ENCODE data around the gene WIPF3.

WIPF3 gene

DNA sequence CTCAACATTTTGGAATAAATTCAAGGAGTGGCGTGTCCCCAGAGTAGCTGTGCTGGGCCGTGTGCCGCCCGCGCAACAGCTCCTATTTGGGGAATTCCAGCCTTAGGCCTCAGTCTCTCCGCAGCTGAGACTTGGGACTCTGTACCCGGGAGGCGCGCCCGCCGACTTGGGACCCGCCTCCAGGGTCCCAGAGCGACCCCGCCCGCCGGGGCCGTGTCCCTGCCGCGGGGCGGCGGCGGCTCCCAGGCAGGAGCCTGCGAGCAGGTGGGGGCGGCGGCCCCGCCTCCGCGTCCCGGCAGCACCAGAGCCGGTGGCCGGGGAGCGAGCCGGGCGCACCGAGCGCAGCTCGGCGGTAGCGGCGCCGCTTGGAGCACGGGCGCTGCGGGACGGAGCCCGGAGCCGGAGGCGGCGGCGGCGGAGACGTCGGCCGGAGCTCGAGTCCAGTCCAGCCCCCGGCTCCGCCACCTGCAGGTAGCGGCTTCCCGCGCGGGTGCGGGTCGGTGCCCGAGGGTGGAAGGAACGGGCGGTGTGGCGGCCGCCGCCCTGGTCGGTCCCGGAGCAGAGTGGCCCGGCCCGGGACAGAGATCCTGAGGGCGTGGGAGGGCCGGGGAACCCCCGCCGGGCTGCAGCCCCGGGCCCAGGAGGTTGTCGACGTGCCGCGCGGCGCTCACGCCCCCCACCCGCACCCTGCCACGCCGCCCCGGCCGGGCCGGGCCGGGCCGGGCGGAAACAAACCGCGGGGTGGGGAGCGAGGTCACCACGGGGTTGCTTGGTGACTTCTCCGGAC, at the start of gene WIPF3:
WIPF3 (plus strand) TSS at position 301 of the 787 bp plus-strand sequence. CDS start 28,217 bp downstream, outside the sequence.
- DNase-seq, result no peak

DNA sequence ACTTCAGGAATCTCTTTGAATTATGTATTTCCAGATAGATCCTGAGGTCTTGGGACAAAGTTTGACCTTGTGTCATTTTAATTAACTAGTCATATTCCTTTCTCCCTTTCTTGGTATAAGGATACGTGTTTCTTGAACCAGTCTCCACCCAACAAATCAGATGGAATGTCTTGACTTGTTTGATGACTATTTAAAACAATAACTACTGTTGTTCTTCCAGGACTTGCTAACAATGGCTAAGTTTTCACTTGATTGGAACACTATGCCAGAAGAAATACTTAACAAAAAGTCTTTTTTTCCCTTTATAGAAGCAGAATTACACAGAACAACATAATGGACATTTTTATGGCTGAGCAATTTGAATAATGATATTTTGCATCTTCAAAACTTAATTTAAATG, 43.0 kb upstream of the WIPF3 start:
- no peak for DNase-seq

- no peak for DNase-seq
Measured at GRCh38 chr7:29764227-29764626, 42.1 kb upstream of the WIPF3 start.

- no peak for DNase-seq
Measured at GRCh38 chr7:29765490-29765889, 40.8 kb upstream of the WIPF3 start.

DNA sequence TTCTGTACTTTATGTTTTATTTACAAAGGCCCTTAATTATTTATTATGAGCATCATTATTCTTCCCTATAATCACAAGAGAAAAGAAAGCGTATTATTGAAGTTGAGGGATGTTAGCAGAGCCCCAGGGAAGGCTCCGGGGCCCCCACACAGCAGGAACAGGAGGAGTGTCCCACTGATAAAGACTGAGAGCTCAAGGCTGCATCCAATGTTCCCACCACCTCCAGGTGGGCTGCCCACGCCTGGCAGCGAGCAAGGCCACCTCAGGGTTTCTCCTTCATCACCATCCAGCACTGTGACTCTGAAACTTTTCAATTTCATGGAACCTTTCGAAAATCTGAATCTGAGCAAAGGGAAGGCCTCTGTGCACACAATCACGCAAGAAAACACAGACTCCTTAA, 35.9 kb upstream of the WIPF3 start:
- no peak for DNase-seq

GRCh38 chr7:29771081-29771816, 35.1 kb upstream of the WIPF3 start:
- no peak for DNase-seq

DNA sequence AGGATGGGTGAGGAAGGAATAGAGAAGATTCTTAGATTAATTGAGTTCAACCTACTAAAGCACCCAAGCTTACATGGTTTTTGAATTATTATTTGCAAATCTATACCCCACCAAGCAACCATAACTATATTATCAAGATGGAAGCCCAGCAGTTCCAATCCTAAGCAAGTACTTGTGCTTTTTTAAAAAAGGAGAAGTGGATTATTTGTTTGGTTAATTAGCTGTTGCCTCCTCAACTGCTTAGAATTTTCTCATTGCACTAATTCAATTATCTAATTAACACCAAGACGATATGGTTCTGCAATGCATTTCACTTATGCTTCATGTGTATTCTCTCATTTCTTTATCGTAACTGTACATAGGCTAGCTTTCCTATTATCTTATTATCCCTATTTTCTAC, 27.3 kb upstream of the WIPF3 start:
- no peak for DNase-seq

- no peak for DNase-seq
Measured at GRCh38 chr7:29780346-29780745, 26.0 kb upstream of the WIPF3 start.

DNA sequence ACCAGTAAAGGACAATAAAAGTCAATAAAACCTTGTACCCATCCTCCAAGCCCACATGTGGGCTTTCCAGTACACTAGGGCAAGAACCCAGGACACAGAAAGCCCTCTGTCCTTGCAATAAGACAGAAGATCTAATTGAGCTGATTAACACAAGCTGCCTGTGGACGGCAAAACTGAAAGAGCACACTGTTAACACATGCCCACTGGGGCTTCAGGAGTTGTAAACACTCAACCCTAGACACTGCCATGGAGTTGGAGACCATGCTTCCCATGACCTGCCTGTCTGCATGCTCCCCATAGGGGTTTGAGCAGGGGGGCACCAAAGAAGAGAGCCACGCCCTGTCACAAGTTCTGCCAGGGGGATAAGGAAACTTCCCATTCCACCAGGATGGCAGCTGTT, 22.6 kb upstream of the WIPF3 start:
- DNase-seq, result no peak

DNA sequence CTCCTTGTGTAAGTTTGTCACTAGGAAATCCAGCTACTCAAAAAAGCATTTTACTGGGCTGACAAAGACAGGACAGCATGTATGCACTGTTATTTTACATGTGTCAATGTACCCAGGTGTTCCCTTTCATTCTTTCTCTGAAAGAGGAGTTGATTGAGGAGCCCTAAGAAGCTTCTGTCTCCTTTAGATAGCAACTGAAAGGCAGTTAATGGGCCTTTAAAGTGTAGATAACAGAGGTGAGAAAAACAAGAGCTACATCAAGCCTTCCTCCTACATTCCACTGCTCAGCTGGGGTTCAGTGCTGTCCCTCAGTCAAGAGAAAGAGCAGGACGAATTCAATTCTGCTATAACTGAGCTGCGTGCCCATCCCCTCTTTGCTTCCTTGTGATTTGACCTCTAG, 12.8 kb upstream of the WIPF3 start:
- no peak for DNase-seq

DNA sequence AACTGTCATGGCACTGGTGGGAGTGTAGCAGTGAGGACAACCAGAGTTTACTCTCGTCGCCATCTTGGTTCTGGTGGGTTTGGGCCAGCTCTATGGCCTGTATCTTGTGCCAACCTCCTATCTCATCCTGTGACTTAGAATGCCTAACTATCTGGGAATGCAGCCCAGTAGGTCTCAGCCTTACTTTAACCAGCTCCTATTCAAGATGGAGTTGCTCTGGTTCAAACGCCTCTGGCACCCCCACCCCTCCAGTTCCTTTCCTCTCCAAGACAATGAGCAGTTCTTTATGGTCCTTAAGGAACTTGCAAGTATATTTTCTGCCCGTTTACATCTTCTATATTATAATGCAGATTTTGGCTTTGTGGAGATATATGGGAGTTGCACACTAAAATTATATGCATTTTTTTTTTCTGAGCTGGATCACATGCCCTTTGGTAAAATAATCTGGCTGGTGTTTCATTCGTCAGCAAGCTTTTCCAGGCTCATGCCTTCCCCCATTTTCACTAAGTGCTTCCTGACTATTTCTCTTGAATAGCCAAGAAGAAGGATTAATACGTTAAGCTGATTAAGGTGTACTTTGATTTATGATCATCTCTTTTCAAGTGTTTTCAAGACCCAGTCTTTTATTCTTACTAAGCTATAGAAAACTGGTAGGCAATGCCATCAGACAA, 11.2 kb upstream of the WIPF3 start:
- no peak for DNase-seq

DNA sequence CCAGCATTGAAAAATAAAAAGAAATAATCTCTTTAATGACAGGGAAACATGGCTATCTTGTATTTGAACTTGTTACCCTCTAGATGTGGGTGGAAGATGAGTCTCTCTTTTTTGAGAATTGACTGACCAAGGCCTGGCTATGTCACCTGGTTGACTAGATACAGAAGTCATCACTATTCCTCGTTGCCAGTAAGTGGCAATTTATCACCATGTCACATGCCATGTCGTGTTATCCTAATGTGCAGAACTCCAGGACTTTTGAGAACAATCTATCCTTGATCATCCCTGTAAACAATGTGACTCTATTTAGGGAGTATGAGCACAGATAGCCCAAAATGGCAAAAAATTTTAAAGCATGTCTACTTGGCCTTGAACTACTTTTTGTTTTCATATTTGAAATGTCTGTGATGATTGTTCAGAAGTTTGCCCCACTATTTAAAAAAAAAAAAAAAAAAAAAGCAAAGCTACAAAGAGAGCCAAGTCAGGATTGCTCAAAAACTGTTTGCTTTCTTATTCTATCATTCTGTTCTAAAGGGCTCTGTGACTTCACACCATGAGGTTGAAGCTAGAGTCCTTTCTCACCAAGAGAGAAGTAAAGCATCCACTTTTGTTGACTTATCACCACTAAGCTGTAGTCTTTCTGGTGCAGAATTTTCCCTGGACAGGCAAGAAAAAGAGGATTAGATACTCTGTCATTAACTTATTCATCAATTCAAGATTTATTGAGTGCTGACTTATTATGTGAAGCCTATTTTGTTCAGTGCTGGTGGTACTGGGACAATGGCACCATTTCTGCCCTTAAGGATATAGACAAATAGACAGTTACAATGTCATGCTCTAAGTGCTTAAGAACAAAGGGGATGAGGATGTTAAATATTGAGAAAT, 10.4 kb upstream of the WIPF3 start:
- no peak for DNase-seq

- no peak for DNase-seq
Measured at GRCh38 chr7:29797112-29797944, 9.0 kb upstream of the WIPF3 start.

DNA sequence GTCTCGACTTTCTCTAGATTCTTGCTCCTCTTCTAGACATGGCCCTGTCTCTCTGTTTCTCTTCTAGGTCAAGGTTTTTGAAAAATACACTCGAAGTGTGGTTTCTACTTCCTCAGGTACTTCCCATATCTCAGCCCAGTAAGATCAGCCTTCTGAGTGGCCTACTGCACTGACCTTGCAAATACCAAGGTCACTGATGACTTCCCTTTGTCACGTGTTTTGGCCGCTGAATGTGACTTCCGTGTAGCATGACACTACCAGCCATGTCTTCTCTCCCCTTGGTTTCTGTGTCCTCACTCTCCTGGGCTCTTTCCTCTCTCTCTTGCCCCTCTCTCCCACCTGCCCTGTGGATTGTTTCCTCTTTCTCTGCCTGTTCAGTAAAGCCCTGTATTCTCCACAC, 7.9 kb upstream of the WIPF3 start:
- DNase-seq, result no peak

- no peak for DNase-seq
Measured at GRCh38 chr7:29801929-29802328, 4.4 kb upstream of the WIPF3 start.

GRCh38 chr7:29805031-29805430, 1.3 kb upstream of the WIPF3 start:
- DNase-seq, result no peak

- no peak for DNase-seq
Measured at GRCh38 chr7:29805886-29806207, 461 bp upstream of the WIPF3 start.

GRCh38 chr7:29806995-29807841, 910 bp downstream of the WIPF3 start:
- no peak for DNase-seq

GRCh38 chr7:29808075-29808801, 1.9 kb downstream of the WIPF3 start:
- no peak for DNase-seq

DNA sequence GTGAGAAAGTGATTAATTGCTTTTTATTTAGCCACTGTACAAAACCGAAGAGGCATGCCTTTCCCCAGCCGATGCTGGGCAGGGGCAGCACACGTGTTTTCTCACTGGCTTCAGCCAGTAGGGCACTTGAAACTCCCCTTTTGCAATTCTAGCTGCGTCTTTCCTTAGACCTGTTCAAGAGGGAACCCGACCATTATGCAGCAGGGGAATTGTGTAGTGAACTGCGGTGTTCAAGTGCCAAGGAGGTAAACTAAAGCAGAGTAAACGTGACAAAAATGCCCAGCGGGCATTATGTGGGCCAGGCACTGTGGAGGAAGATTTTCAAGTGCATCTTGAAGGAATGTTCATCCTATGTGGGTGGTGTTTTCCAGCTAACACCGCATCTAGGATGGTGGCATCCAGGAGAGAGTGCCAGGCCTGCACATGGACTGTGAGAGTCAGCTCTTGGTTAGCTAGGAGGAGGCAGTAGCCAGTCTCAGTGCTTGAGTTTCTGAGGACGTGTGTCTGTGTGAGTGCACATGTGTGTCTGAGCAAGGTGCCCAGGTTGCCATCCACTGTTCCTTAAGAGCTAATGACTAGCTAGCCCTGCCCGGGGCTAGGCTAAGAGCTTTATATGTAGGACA, 3.3 kb downstream of the WIPF3 start:
- DNase-seq, result no peak
